Ishikawa (cell line): ENCODE measurements around the gene PEX26.

Experiments
- CEBPB ChIP-seq: IDR thresholded peaks from 2 replicates; pipeline ENCODE4 v1.6.1; 2012
- CREB1 ChIP-seq: IDR thresholded peaks from 2 replicates; pipeline ENCODE4 v1.6.1; 2012; ENCODE audit warnings: low read depth
- EGR1 ChIP-seq: IDR thresholded peaks from 2 replicates; pipeline ENCODE4 v1.6.1; 2012
- EP300 ChIP-seq: IDR thresholded peaks from 2 replicates; pipeline ENCODE4 v1.6.1; 2012; ENCODE audit warnings: borderline replicate concordance
- FOXM1 ChIP-seq: IDR thresholded peaks from 2 replicates; pipeline ENCODE4 v1.6.1; 2012; ENCODE audit warnings: low read depth, borderline replicate concordance
- MAX ChIP-seq: IDR thresholded peaks from 2 replicates; pipeline ENCODE4 v1.6.1; 2012
- NFIC ChIP-seq: IDR thresholded peaks from 2 replicates; pipeline ENCODE4 v1.6.1; 2012
- RAD21 ChIP-seq: IDR thresholded peaks from 2 replicates; pipeline ENCODE4 v1.6.1; 2012; ENCODE audit warnings: low read depth
- REST ChIP-seq: IDR thresholded peaks from 2 replicates; pipeline ENCODE4 v1.6.1; 2012; ENCODE audit warnings: low read depth, mild to moderate bottlenecking
- TAF1 ChIP-seq: IDR thresholded peaks from 2 replicates; pipeline ENCODE4 v1.6.1; 2012; ENCODE audit warnings: low read depth, mild to moderate bottlenecking
- TCF12 ChIP-seq: IDR thresholded peaks from 2 replicates; pipeline ENCODE4 v1.6.1; 2012; ENCODE audit warnings: low read depth
- TEAD4 ChIP-seq: IDR thresholded peaks from 2 replicates; pipeline ENCODE4 v1.6.1; 2012
- USF1 ChIP-seq: IDR thresholded peaks from 2 replicates; pipeline ENCODE4 v1.6.1; 2012
- YY1 ChIP-seq: IDR thresholded peaks from 2 replicates; pipeline ENCODE4 v1.6.1; 2012; ENCODE audit warnings: low read depth
- ZBTB7A ChIP-seq: IDR thresholded peaks from 2 replicates; pipeline ENCODE4 v1.6.1; 2012; ENCODE audit warnings: low read depth

PEX26 gene

GRCh38 chr22:18077639-18078328 is at the start of gene PEX26:
Gene PEX26 (plus strand): TSS chr22:18077990. CDS start chr22:18078377, 387 bp downstream.
- TF ChIP-seq TEAD4 = no peak
- no peak for TF ChIP-seq REST
- no peak for TF ChIP-seq CEBPB
- TF ChIP-seq YY1 = peak; percentile 93
- peak; percentile 22; the same call in 1 of the 2 replicates for TF ChIP-seq NFIC
- peak; percentile 65; the same call in 1 of the 2 replicates for TF ChIP-seq TCF12
- TF ChIP-seq MAX = peak; percentile 66
- TF ChIP-seq EGR1 = no peak; the same call in 1 of the 2 replicates
- TF ChIP-seq TAF1 = peak; percentile 92

DNA sequence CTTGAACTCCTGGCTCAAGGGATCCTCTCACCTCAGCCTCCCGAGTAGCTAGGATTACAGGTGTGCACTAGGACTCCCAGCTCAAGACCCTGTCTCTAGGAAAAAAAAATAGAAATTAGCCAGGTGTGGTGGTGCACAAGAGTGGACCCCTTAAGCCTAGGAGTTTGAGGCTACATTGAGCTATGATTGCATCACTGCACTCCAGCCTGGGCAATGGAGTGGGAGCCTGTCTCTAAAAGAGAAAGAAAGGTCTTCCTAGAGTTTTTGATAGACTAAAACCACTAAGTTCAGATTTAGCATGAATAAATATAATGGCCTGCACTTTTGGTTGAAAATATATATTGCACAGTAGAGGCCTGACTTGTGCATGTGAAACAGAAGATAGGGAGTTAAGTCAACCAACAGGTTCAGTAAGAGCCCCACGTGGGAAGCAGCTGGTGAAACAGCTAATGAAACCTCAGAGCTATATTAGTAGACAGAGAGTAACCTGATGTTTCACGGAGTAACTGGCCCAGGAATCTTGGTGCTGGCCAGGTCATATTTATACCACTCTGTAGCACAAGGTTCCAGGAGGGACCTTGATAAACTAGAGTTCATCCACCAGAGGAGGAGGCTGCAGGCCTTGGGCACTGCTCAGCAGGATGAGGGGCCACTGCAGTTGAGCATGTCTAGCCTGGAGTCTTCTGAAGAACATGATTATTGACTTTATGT is 48.8 kb upstream of the PEX26 start:
- TF ChIP-seq EGR1 = no peak
- no peak for TF ChIP-seq FOXM1
- peak; percentile 44 for TF ChIP-seq USF1
- TF ChIP-seq YY1 = no peak
- peak; percentile 37; the same call in 1 of the 2 replicates for TF ChIP-seq MAX
- TF ChIP-seq CEBPB = no peak
- no peak for TF ChIP-seq NFIC

DNA sequence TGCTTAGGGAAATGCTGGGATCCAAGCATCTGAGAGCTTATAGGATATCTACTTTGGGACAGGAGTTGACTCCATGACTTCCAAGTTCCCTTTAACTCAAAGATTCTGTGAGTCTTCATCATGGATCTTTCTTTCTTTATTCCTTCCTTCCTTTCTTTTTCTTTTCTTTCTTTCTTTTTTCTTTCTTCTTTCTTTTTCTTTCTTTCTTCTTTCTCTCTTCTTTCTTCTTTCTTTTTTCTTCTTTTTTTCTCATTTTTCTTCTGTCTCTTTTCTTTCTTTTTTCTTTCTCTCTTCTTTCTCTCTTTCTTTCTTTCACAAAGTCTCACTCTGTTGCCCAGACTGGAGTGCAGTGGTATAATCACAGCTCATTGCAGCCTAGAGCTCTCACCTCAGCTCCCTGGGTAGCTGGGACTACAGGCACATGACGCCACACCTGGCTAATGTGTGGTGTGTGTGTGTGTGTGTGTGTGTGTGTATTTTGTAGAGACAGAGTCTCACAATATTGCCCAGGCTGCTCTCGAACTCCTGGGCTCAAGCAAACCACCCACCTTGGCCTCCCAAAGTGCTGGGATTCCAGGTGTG is 48.0 kb upstream of the PEX26 start:
- no peak for TF ChIP-seq TAF1

GRCh38 chr22:18031695-18032454 is 45.9 kb upstream of the PEX26 start:
- TF ChIP-seq CEBPB = no peak
- TF ChIP-seq TAF1 = no peak; the same call in 1 of the 2 replicates
- no peak for TF ChIP-seq CREB1
- peak; percentile 92 for TF ChIP-seq NFIC
- no peak for TF ChIP-seq TEAD4
- TF ChIP-seq FOXM1 = peak; percentile 62; the same call in 1 of the 2 replicates
- TF ChIP-seq ZBTB7A = no peak
- TF ChIP-seq MAX = no peak
- no peak for TF ChIP-seq REST
- TF ChIP-seq USF1 = no peak
- peak; percentile 71 for TF ChIP-seq TCF12
- peak; percentile 61; the same call in 1 of the 2 replicates for TF ChIP-seq EP300
- TF ChIP-seq RAD21 = peak; percentile 13; the same call in 1 of the 2 replicates

GRCh38 chr22:18032455-18033101 is 45.2 kb upstream of the PEX26 start:
- TF ChIP-seq EGR1 (no peak), REST (no peak), EP300 (peak; percentile 68; the same call in 1 of the 2 replicates), TAF1 (no peak), RAD21 (0 out of 2 replicates have a peak, but pooled peaks have one; percentile 11), NFIC (peak; percentile 87), YY1 (no peak), TCF12 (peak; percentile 58; the same call in 1 of the 2 replicates), MAX (no peak)
